ENCODE data around the gene KRT2.

The KRT2 gene

DNA sequence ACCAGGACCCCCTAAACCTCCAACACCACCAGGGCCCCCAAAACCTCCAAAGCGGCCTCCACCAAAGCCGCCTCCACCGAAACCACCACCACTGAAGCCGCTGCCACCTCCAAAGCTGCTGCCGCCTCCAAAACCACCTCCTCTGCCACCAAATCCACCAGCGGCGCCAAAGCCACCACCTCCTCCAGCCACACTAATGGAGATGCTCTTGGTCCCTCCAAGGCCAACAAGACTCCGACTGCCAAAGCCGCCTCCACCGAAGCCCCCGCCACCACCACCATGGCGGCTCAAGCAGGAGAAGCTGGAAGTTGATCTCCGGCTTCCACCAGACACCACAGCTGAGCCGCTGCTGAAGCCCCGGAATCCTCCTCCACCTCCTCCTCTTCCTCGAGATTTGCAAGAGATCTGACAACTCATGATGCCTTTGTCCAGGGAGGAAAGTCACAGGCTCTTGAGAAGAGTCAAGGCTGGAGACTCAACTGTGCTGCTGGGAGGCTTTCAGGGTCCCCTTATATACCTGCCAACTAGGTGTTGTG is at the start of gene KRT2:
KRT2 (minus strand) TSS at position 486 of the 536 bp plus-strand sequence; CDS start at position 417, 69 bp downstream.
- Histone ChIP-seq H3K27ac (ENCODE audit: low read length) (no peak within 1 kb of the TSS), H3K4me1 (ENCODE audit: insufficient read depth, low read length) (no peaks in the 10 kb centered on the region), H3K36me3 (ENCODE audit: insufficient read depth, low read depth, low read length) (no peaks in the 10 kb centered on the region), H3K27me3 (ENCODE audit: insufficient read depth, low read length) (no peaks in the 10 kb centered on the region), H3K9ac (ENCODE audit: low read depth, low read length) (no peak within 1 kb of the TSS), H3K4me3 (ENCODE audit: low read length) (no peak within 1 kb of the TSS), H3K9me3 (ENCODE audit: insufficient read depth, low read depth, low read length) (no peaks in the 10 kb centered on the region; the same call in 1 of the 2 replicates)

DNA sequence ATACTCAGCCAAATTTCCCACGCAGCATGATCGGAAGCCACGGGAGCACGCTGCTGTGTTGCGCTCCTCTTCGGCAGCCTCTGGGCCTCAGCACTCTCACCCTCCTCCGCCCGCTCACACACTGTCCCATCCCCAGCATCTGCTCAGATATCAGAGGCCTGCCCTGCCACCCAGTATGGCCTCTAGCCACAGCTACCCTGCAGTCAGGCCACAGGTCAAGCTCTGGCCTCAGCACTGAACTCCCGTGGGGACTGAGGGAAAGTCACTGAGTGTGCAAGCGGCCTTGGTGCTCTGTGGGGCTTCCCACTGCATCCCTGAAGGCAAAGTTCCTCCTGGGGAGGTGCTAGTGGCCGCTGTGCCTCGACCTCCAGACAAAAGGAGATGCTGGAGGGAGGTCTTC is 49.3 kb upstream of the KRT2 start:
- Histone ChIP-seq H3K4me3 (ENCODE audit: low read length) (no peak overlapping the region), H3K36me3 (ENCODE audit: insufficient read depth, low read depth, low read length) (no peaks in the 10 kb centered on the region), H3K9me3 (ENCODE audit: insufficient read depth, low read depth, low read length) (no peaks in the 10 kb centered on the region), H3K9ac (ENCODE audit: low read depth, low read length) (no peak overlapping the region), H3K4me1 (ENCODE audit: insufficient read depth, low read length) (no peaks in the 10 kb centered on the region), H3K27me3 (ENCODE audit: insufficient read depth, low read length) (no peaks in the 10 kb centered on the region; the same call in 1 of the 2 replicates), H3K27ac (ENCODE audit: low read length) (no peak overlapping the region)

DNA sequence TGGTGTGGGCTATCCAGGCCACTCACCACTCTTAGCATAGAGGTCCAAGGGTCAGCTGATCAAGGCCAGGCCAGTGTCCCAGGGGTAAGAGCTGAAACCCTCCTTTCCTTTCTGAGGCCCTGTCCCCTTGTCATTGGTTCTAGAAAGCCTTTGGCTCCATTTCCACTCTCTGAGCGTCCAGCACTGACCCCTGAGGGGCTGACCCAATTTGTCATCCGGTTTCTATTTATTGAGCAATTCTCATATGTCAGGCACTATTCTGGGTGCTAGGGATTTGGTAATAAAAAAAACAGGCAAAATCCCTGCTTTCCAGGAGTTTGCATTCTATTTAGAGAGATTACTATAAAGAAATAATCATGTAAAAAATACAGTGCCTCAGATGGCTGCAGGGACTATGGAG is 47.9 kb upstream of the KRT2 start:
- no peak overlapping the region for H3K4me3 ChIP-seq (ENCODE audit: low read length)
- H3K27ac ChIP-seq (ENCODE audit: low read length): no peak overlapping the region
- H3K9me3 ChIP-seq (ENCODE audit: insufficient read depth, low read depth, low read length): no peaks in the 10 kb centered on the region
- no peaks in the 10 kb centered on the region; the same call in 1 of the 2 replicates for H3K27me3 ChIP-seq (ENCODE audit: insufficient read depth, low read length)
- no peaks in the 10 kb centered on the region for H3K36me3 ChIP-seq (ENCODE audit: insufficient read depth, low read depth, low read length)
- no peaks in the 10 kb centered on the region for H3K4me1 ChIP-seq (ENCODE audit: insufficient read depth, low read length)
- H3K9ac ChIP-seq (ENCODE audit: low read depth, low read length): no peak overlapping the region

DNA sequence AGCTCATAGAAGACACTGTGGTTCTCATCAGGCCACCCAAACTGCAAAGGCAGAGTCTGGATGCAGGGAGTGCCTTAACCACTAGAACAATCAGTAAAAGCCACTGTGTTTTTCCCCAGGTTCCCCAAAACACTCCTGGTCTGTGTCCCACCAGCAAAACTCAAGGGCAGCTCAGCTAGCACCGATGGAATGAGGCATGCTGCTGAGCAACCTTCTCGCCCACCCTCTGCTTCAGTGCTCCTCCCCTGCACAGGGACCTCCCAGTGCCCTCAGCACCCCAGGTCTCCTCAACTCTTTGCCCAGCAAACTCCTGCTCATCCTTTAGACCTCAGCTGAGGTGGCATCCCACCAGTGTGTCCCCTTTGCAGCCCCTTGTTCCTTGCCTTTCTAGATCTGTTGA is 47.4 kb upstream of the KRT2 start:
- Histone ChIP-seq H3K27me3 (ENCODE audit: insufficient read depth, low read length) (no peaks in the 10 kb centered on the region; the same call in 1 of the 2 replicates), H3K4me1 (ENCODE audit: insufficient read depth, low read length) (no peaks in the 10 kb centered on the region), H3K36me3 (ENCODE audit: insufficient read depth, low read depth, low read length) (no peaks in the 10 kb centered on the region), H3K9ac (ENCODE audit: low read depth, low read length) (no peak overlapping the region), H3K9me3 (ENCODE audit: insufficient read depth, low read depth, low read length) (no peaks in the 10 kb centered on the region), H3K4me3 (ENCODE audit: low read length) (no peak overlapping the region), H3K27ac (ENCODE audit: low read length) (no peak overlapping the region)

DNA sequence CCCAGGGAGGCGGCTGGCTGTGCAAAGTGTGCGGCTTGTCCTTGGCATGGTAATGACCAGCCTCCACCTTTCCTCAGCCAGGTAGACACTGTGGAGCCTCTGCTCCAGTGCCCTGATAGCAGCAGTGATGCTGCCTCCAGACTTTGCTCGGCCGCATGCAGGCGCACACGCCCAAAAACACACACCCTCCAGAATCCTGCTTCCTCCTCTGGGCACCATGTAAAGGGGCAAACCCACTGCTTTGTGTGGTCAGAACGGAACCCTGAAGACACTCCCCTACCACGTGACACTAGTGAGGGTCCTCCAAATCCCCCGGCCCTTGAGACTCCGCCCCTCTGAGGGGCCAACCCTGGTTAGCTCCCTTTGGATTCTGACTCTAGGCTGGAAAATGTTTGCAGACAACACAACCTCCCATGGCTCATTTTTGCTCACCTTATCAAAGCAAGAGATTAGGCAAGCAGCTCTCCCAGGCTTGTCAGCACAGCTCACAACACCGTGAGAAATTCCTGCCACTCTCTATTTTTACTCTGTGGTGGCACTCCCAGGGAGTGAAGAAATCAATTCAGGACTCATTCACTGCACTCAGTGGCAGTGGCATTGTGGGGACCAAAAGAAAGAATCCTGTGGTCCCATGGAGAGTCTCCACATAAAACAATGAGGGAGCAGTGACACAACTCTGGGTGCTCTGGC is 46.8 kb upstream of the KRT2 start:
- Histone ChIP-seq H3K9ac (ENCODE audit: low read depth, low read length) (no peak overlapping the region), H3K4me1 (ENCODE audit: insufficient read depth, low read length) (no peaks in the 10 kb centered on the region), H3K36me3 (ENCODE audit: insufficient read depth, low read depth, low read length) (no peaks in the 10 kb centered on the region), H3K27ac (ENCODE audit: low read length) (no peak overlapping the region), H3K4me3 (ENCODE audit: low read length) (no peak overlapping the region), H3K27me3 (ENCODE audit: insufficient read depth, low read length) (no peaks in the 10 kb centered on the region; the same call in 1 of the 2 replicates), H3K9me3 (ENCODE audit: insufficient read depth, low read depth, low read length) (no peaks in the 10 kb centered on the region)

DNA sequence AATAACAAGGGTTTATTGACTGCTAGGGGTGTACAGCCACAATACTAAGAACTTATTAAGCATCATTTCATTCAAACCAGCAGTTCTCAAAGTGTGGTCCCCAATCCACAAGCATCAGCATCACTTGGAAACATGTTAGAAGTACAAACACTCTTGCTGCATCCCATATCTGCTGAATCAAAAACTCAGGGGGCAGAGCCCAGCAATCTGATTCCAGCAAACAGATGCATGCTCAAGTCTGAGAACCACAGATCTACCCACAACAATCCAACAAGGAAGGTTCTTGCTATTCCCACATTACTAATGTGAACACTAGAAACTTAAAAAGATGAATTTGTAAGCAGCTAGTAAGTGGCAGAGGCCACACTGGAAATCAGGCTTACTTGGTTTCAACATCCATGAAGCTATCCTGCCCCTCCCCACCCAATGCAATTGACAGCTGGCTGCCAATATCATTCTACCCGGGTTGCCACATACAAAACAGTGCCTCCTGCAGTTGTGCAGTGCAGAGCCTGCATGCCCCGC is 45.1 kb upstream of the KRT2 start:
- H3K4me3 ChIP-seq (ENCODE audit: low read length): no peak overlapping the region
- H3K36me3 ChIP-seq (ENCODE audit: insufficient read depth, low read depth, low read length): no peaks in the 10 kb centered on the region
- H3K9me3 ChIP-seq (ENCODE audit: insufficient read depth, low read depth, low read length): no peaks in the 10 kb centered on the region
- no peaks in the 10 kb centered on the region for H3K4me1 ChIP-seq (ENCODE audit: insufficient read depth, low read length)
- peaks cover 12% of the 10 kb centered on the region for H3K27me3 ChIP-seq (ENCODE audit: insufficient read depth, low read length)
- no peak overlapping the region for H3K27ac ChIP-seq (ENCODE audit: low read length)
- H3K9ac ChIP-seq (ENCODE audit: low read depth, low read length): no peak overlapping the region

DNA sequence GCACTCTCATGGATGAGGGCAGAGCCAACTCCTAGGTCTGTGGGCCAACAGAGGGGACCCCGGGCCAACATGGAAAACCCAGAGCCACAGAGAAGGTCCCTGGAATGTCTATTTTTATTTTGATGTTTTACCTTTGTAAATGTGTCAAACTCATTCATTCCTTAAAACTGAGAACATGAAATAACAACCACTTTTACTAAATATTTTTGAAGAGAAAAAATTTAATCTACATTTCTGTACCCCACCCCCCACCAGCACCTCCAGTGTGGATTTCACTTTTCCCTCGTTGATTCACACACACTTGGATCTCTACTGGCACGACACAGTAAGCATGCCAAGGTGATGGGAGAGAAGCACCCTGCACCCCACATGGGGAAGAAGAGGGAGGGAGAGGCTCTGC is 44.6 kb upstream of the KRT2 start:
- Histone ChIP-seq H3K36me3 (ENCODE audit: insufficient read depth, low read depth, low read length) (no peaks in the 10 kb centered on the region), H3K27ac (ENCODE audit: low read length) (no peak overlapping the region)

DNA sequence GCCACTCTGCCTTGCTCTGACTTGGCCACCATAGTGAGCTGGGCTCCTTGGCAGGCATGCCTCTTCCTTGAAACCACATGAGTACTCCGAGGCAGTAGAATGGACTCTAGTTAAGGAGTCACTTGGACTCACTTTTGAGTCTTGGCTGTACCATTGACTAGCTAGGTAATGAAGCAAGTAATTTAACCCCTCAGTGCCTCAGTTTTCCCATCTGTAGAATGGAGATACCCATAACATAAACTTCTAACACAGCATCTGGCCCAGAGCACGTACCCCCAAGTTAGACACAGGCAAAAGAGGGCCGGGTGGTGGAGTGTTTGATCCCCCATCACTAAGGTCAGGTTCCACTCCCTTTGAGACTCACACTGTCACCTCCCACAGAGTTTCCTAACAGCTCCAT is 43.0 kb upstream of the KRT2 start:
- no peak overlapping the region for H3K27ac ChIP-seq (ENCODE audit: low read length)
- H3K27me3 ChIP-seq (ENCODE audit: insufficient read depth, low read length): peaks cover 33% of the 10 kb centered on the region
- H3K36me3 ChIP-seq (ENCODE audit: insufficient read depth, low read depth, low read length): no peaks in the 10 kb centered on the region
- H3K4me1 ChIP-seq (ENCODE audit: insufficient read depth, low read length): peaks cover 2% of the 10 kb centered on the region; the same call in 1 of the 2 replicates
- no peak overlapping the region for H3K4me3 ChIP-seq (ENCODE audit: low read length)
- H3K9ac ChIP-seq (ENCODE audit: low read depth, low read length): no peak overlapping the region
- no peaks in the 10 kb centered on the region for H3K9me3 ChIP-seq (ENCODE audit: insufficient read depth, low read depth, low read length)

More for the DNA sequence above, 44.6 kb upstream of the KRT2 start:
- Histone ChIP-seq H3K4me1 (ENCODE audit: insufficient read depth, low read length) (no peaks in the 10 kb centered on the region), H3K4me3 (ENCODE audit: low read length) (no peak overlapping the region), H3K9ac (ENCODE audit: low read depth, low read length) (no peak overlapping the region), H3K9me3 (ENCODE audit: insufficient read depth, low read depth, low read length) (no peaks in the 10 kb centered on the region), H3K27me3 (ENCODE audit: insufficient read depth, low read length) (peaks cover 18% of the 10 kb centered on the region)

DNA sequence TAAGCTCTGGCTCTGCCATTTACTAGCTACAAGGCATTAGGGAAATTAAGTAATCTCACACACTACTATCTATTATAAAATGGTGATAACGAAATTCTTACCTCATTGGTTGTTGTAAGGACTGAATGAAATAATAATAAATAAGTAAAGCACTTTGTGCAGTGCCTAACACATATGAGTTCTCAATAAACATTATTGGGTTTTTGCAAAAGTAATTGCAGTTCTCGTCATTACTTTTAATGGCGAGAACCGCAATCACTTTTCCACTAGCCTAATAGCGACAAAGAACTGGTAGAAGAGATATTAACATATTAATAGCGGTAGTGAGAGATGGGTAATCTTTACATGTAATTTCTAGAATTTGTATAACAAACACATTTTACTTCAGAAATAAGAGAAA is 42.1 kb upstream of the KRT2 start:
- no peaks in the 10 kb centered on the region for H3K36me3 ChIP-seq (ENCODE audit: insufficient read depth, low read depth, low read length)
- peaks cover 2% of the 10 kb centered on the region; the same call in 1 of the 2 replicates for H3K4me1 ChIP-seq (ENCODE audit: insufficient read depth, low read length)
- H3K9ac ChIP-seq (ENCODE audit: low read depth, low read length): no peak overlapping the region
- H3K27ac ChIP-seq (ENCODE audit: low read length): no peak overlapping the region
- H3K9me3 ChIP-seq (ENCODE audit: insufficient read depth, low read depth, low read length): no peaks in the 10 kb centered on the region
- peaks cover 41% of the 10 kb centered on the region for H3K27me3 ChIP-seq (ENCODE audit: insufficient read depth, low read length)
- no peak overlapping the region for H3K4me3 ChIP-seq (ENCODE audit: low read length)

DNA sequence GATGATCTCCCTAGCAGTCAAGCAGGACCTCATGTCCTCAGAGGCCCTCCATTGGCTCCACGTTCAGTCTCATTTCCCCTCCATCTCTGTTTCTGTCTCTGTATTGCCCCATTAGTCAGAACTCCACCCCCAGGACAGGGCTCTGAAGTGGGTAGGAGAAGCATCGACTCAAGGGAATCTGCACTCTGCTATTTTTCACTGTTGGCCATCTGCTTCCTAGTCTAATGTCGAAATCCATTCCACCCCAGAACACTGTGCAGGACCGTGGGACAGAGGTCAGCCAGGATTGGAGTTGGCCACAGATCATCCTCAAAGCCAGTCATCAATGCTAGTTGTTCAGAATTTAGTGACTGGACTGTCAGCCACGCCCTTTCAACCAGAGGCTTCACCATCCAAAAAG is 41.2 kb upstream of the KRT2 start:
- Histone ChIP-seq H3K27me3 (ENCODE audit: insufficient read depth, low read length) (peaks cover 50% of the 10 kb centered on the region), H3K36me3 (ENCODE audit: insufficient read depth, low read depth, low read length) (no peaks in the 10 kb centered on the region), H3K4me1 (ENCODE audit: insufficient read depth, low read length) (peaks cover 2% of the 10 kb centered on the region; the same call in 1 of the 2 replicates), H3K9ac (ENCODE audit: low read depth, low read length) (no peak overlapping the region), H3K27ac (ENCODE audit: low read length) (no peak overlapping the region), H3K9me3 (ENCODE audit: insufficient read depth, low read depth, low read length) (no peaks in the 10 kb centered on the region), H3K4me3 (ENCODE audit: low read length) (no peak overlapping the region)

DNA sequence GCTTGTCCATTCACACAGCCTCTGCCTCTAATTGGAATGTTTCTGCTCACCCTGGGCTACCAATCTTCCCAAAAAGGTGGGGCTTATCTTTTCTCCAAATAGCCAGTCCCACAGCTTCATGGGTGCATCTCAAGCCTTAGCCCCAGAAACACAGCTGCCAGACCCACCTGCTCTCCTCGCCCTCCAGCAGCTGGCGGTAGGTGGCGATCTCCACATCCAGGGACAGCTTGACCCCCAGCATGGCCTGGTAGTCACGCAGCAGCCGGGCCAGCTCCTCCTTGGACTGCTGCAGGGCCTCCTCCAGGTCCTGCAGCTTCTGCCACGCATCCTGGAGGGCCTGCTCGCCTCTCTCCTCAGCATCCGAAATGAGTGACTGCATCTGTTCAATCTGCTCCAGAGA is 40.2 kb upstream of the KRT2 start:
- H3K27me3 ChIP-seq (ENCODE audit: insufficient read depth, low read length): peaks cover 57% of the 10 kb centered on the region

DNA sequence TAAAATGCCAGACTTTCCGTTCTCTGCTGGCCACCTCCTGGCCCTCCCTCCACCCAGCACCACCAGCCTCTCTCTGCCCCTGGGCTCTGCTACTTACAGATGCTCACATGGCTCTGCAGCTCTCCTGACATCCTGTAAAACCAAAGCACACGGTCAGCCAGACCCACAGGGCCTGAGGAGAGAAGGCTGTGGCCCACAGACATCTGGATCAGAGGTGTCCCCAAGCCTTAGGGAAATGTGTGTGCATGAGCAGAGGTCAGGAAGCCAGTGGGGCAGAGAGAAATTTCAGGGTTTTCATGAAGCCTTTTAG is 39.8 kb upstream of the KRT2 start:
- H3K9me3 ChIP-seq (ENCODE audit: insufficient read depth, low read depth, low read length): no peaks in the 10 kb centered on the region
- no peaks in the 10 kb centered on the region for H3K36me3 ChIP-seq (ENCODE audit: insufficient read depth, low read depth, low read length)
- H3K9ac ChIP-seq (ENCODE audit: low read depth, low read length): no peak overlapping the region
- H3K4me1 ChIP-seq (ENCODE audit: insufficient read depth, low read length): peaks cover 2% of the 10 kb centered on the region; the same call in 1 of the 2 replicates
- peak overlapping the region; percentile 69; the same call in 1 of the 2 replicates for H3K4me3 ChIP-seq (ENCODE audit: low read length)
- H3K27me3 ChIP-seq (ENCODE audit: insufficient read depth, low read length): peaks cover 58% of the 10 kb centered on the region
- no peak overlapping the region for H3K27ac ChIP-seq (ENCODE audit: low read length)

More for the DNA sequence above, 40.2 kb upstream of the KRT2 start:
- H3K4me3 ChIP-seq (ENCODE audit: low read length): no peak overlapping the region
- no peaks in the 10 kb centered on the region for H3K9me3 ChIP-seq (ENCODE audit: insufficient read depth, low read depth, low read length)
- H3K9ac ChIP-seq (ENCODE audit: low read depth, low read length): no peak overlapping the region
- no peaks in the 10 kb centered on the region for H3K36me3 ChIP-seq (ENCODE audit: insufficient read depth, low read depth, low read length)
- H3K4me1 ChIP-seq (ENCODE audit: insufficient read depth, low read length): peaks cover 2% of the 10 kb centered on the region; the same call in 1 of the 2 replicates
- no peak overlapping the region for H3K27ac ChIP-seq (ENCODE audit: low read length)
